Keratinocyte (primary cell): ENCODE measurements around the gene AGAP1. TPM values are rescaled to one million over a fixed set of nuclear protein-coding genes. Genes with fewer than 3 reads are reported as not detected.

ENCODE experiments used
- DNase-seq: peaks from one replicate; pipeline ENCODE4 v3.0.0-alpha.2; 2011; ENCODE audit warnings: low read depth, missing footprints, low spot score
- FAIRE-seq: peaks from 2 replicates; lab custom pipeline; 2011; peaks lifted over from hg19 to GRCh38; lab: Jason Lieb, UNC
- H2AFZ ChIP-seq: 2 replicates; pipeline ENCODE4 v1.6.0; 2012; ENCODE audit warnings: low read length, control low read depth, inconsistent platforms; ENCODE audit not compliant: control insufficient read depth
- H3K27ac ChIP-seq: 2 replicates; pipeline ENCODE4 v1.5.1; 2011; ENCODE audit warnings: low read length; ENCODE audit not compliant: control insufficient read depth, insufficient read depth
- H3K27me3 ChIP-seq: 3 replicates; pipeline ENCODE4 v1.6.0; 2011; ENCODE audit warnings: low read length; ENCODE audit not compliant: control insufficient read depth, insufficient read depth; ENCODE audit errors: extremely low read depth
- H3K36me3 ChIP-seq, 2 experiments: 2 replicates in 1 of 2; 3 replicates in 1 of 2; pipeline ENCODE4 v1.5.1; 2011; ENCODE audit warnings: low read length in 2 of 2, mild to moderate bottlenecking in 1 of 2; ENCODE audit not compliant: control insufficient read depth in 2 of 2, insufficient read depth in 2 of 2; ENCODE audit errors: extremely low read depth in 1 of 2
- H3K4me1 ChIP-seq: 3 replicates; pipeline ENCODE4 v1.5.1; 2011; ENCODE audit warnings: low read length; ENCODE audit not compliant: control insufficient read depth, insufficient read depth; ENCODE audit errors: extremely low read depth
- H3K4me2 ChIP-seq: 3 replicates; pipeline ENCODE4 v1.6.0; 2011; ENCODE audit warnings: low read depth, low read length; ENCODE audit not compliant: control insufficient read depth, insufficient read depth; ENCODE audit errors: extremely low read depth
- H3K4me3 ChIP-seq, 3 experiments: fragments of 200-600 bp in 1 of 3; sonication (generic) in 1 of 3; 2 replicates in 2 of 3; 3 replicates in 1 of 3; pipeline ENCODE4 v1.5.1; 2011 to 2016; ENCODE audit warnings: low read length in 3 of 3, mild to moderate bottlenecking in 3 of 3, control low read depth in 2 of 3, inconsistent platforms in 1 of 3, low read depth in 1 of 3, mixed read lengths in 1 of 3, mixed run types in 1 of 3, moderate library complexity in 1 of 3; ENCODE audit not compliant: control insufficient read depth in 2 of 3, insufficient read depth in 2 of 3; ENCODE audit errors: extremely low read depth in 1 of 3
- H3K79me2 ChIP-seq: 2 replicates; pipeline ENCODE4 v1.6.0; 2012; ENCODE audit warnings: low read length; ENCODE audit not compliant: control insufficient read depth, insufficient read depth
- H3K9ac ChIP-seq: 3 replicates; pipeline ENCODE4 v1.6.0; 2011; ENCODE audit warnings: low read length; ENCODE audit not compliant: control insufficient read depth, insufficient read depth; ENCODE audit errors: extremely low read depth
- H3K9me1 ChIP-seq: 3 replicates; pipeline ENCODE4 v1.6.0; 2011; ENCODE audit warnings: low read length; ENCODE audit not compliant: control insufficient read depth, insufficient read depth; ENCODE audit errors: extremely low read depth
- H3K9me3 ChIP-seq: 2 replicates; pipeline ENCODE4 v1.5.1; 2012; ENCODE audit warnings: low read depth, low read length; ENCODE audit not compliant: control insufficient read depth
- H4K20me1 ChIP-seq: 3 replicates; pipeline ENCODE4 v1.6.0; 2011; ENCODE audit warnings: low read length; ENCODE audit not compliant: control insufficient read depth, insufficient read depth; ENCODE audit errors: extremely low read depth
- CTCF ChIP-seq, 3 experiments: IDR thresholded peaks in 1 of 3; conservative IDR thresholded peaks in 1 of 3; optimal IDR thresholded peaks in 1 of 3; 2 replicates in 2 of 3; 3 replicates in 1 of 3; pipeline versions ENCODE3 to v1.5.1; 2011; ENCODE audit warnings: low read length in 3 of 3, mild to moderate bottlenecking in 3 of 3, moderate library complexity in 2 of 3, control low read depth in 1 of 3, inconsistent platforms in 1 of 3; ENCODE audit not compliant: insufficient read depth in 2 of 3; ENCODE audit errors: extremely low read depth in 1 of 3
- EZH2 ChIP-seq: IDR thresholded peaks from one replicate; pipeline ENCODE4 v1.6.1; 2012; ENCODE audit warnings: inconsistent platforms, mild to moderate bottlenecking, low read length, moderate library complexity
- dilution Hi-C: fragments of 300-500 bp; cut with MboI; formaldehyde crosslinking; loops from one replicate; pipeline ENCODE4 v1.7.0; 2020; ENCODE audit warnings: low sequenced_read_pairs; ENCODE audit not compliant: extremely low pct_ligation_motif_present
- polyA plus RNA-seq, 5 experiments: library from polyadenylated mRNA; depleted of rRNA in 3 of 5; stranded (reverse) in 3 of 5; stranded (forward) in 1 of 5; unstranded in 1 of 5; fragments of >200 nt; gene quantifications; 1 replicate in 1 of 5; 2 replicates in 3 of 5; 3 replicates in 1 of 5; pipeline versions ENCODE4 v1.2.1 to v1.2.3, GENCODE V29; 2011 to 2012; ENCODE audit warnings: missing spikeins in 2 of 5, low read depth in 1 of 5, low replicate concordance in 1 of 5

Gene AGAP1
- polyA plus RNA-seq, 1 donor (not counting 4 experiments of a cell fraction or from before 2014, with no cell fraction given) = 12.6 TPM

GRCh38 chr2:236117401-236117800 lies 623.6 kb downstream of the AGAP1 start:
- H3K4me1 ChIP-seq = no peaks in the 10 kb centered on the region
- H3K27me3 ChIP-seq = no peaks in the 10 kb centered on the region
- H2AFZ ChIP-seq = no peak overlapping the region
- no peaks in the 10 kb centered on the region for H3K36me3 ChIP-seq
- H3K79me2 ChIP-seq = no peaks in the 10 kb centered on the region
- no peak overlapping the region for H3K4me2 ChIP-seq
- no peak for DNase-seq
- no peaks in the 10 kb centered on the region for H3K9me3 ChIP-seq
- no peaks in the 10 kb centered on the region for H4K20me1 ChIP-seq
- H3K9ac ChIP-seq = no peak overlapping the region
- no peak for TF ChIP-seq CTCF (optimal IDR thresholded peaks at IDR 0.05 in 1 of 3, IDR thresholded peaks at IDR 0.05 in 1 of 3, conservative IDR thresholded peaks at IDR 0.05 in 1 of 3; ENCODE audit: extremely low read depth in 1 of 3, insufficient read depth in 2 of 3, low read length in 3 of 3)
- TF ChIP-seq EZH2 = no peak
- no peaks in the 10 kb centered on the region for H3K9me1 ChIP-seq
- dilution Hi-C loops = no loop called here
- no peak for FAIRE-seq
- H3K27ac ChIP-seq = no peak overlapping the region
- no peak overlapping the region for H3K4me3 ChIP-seq

- Histone ChIP-seq H2AFZ (no peak overlapping the region), H4K20me1 (no peaks in the 10 kb centered on the region), H3K4me2 (no peak overlapping the region), H3K4me1 (no peaks in the 10 kb centered on the region), H3K36me3 (peaks cover 0 to under 1% of the 10 kb centered on the region in 2 experiments), H3K9ac (no peak overlapping the region), H3K9me1 (no peaks in the 10 kb centered on the region), H3K4me3 (no peak overlapping the region), H3K27ac (no peak overlapping the region), H3K9me3 (no peaks in the 10 kb centered on the region), H3K79me2 (no peaks in the 10 kb centered on the region), H3K27me3 (no peaks in the 10 kb centered on the region)
- DNase-seq (no peak), FAIRE-seq (no peak)
- dilution Hi-C loops = no loop called here
- TF ChIP-seq CTCF (optimal IDR thresholded peaks at IDR 0.05 in 1 of 3, IDR thresholded peaks at IDR 0.05 in 1 of 3, conservative IDR thresholded peaks at IDR 0.05 in 1 of 3; ENCODE audit: extremely low read depth in 1 of 3, insufficient read depth in 2 of 3, low read length in 3 of 3) (no peak), EZH2 (no peak)
These were observed 624.0 kb downstream of the AGAP1 start for GRCh38 chr2:236117861-236118269.
